ENCODE data around the gene EN2.
"Not testable (repeated sequence)": the region's sequence is repeated elsewhere in the genome, so short reads cannot be mapped to it uniquely, and the experiment has no call there.

EN2 gene

GRCh38 chr7:155425887-155426286, 32.0 kb upstream of the EN2 start:
- DNase-seq (ENCODE audit: low spot score), result no peak

GRCh38 chr7:155426543-155427410, 31.2 kb upstream of the EN2 start:
- no peak for DNase-seq (ENCODE audit: low spot score)

GRCh38 chr7:155427411-155428038, 30.4 kb upstream of the EN2 start:
- no peak for DNase-seq (ENCODE audit: low spot score)

GRCh38 chr7:155428171-155428834, 29.6 kb upstream of the EN2 start:
- no peak for DNase-seq (ENCODE audit: low spot score)

- no peak for DNase-seq (ENCODE audit: low spot score)
Measured at GRCh38 chr7:155429651-155430050, 28.3 kb upstream of the EN2 start.

- no peak for DNase-seq (ENCODE audit: low spot score)
Measured at GRCh38 chr7:155430606-155431005, 27.3 kb upstream of the EN2 start.

- no peak for DNase-seq (ENCODE audit: low spot score)
Measured at GRCh38 chr7:155431231-155431630, 26.7 kb upstream of the EN2 start.

GRCh38 chr7:155431711-155432110, 26.2 kb upstream of the EN2 start:
- no peak for DNase-seq (ENCODE audit: low spot score)

- no peak for DNase-seq (ENCODE audit: low spot score)
Measured at GRCh38 chr7:155435110-155435509, 22.8 kb upstream of the EN2 start.

- no peak for DNase-seq (ENCODE audit: low spot score)
Measured at GRCh38 chr7:155437836-155438235, 20.1 kb upstream of the EN2 start.

- no peak for DNase-seq (ENCODE audit: low spot score)
Measured at GRCh38 chr7:155438777-155439176, 19.2 kb upstream of the EN2 start.

- DNase-seq (ENCODE audit: low spot score), result no peak
Measured at GRCh38 chr7:155439311-155440017, 18.5 kb upstream of the EN2 start.

GRCh38 chr7:155440018-155440410, 17.9 kb upstream of the EN2 start:
- DNase-seq (ENCODE audit: low spot score), result no peak

- DNase-seq (ENCODE audit: low spot score), result no peak
Measured at GRCh38 chr7:155441856-155442255, 16.1 kb upstream of the EN2 start.

GRCh38 chr7:155444746-155445145, 13.2 kb upstream of the EN2 start:
- DNase-seq (ENCODE audit: low spot score), result no peak

GRCh38 chr7:155445606-155446005, 12.3 kb upstream of the EN2 start:
- not testable (repeated sequence) for DNase-seq (ENCODE audit: low spot score)

GRCh38 chr7:155447603-155448002, 10.3 kb upstream of the EN2 start:
- no peak for DNase-seq (ENCODE audit: low spot score)

GRCh38 chr7:155448632-155449007, 9.3 kb upstream of the EN2 start:
- peak; percentile 50 for DNase-seq (ENCODE audit: low spot score)

- DNase-seq (ENCODE audit: low spot score), result peak; percentile 63
Measured at GRCh38 chr7:155449008-155449868, 8.7 kb upstream of the EN2 start.

GRCh38 chr7:155449869-155450557, 7.9 kb upstream of the EN2 start:
- DNase-seq (ENCODE audit: low spot score), result peak; percentile 57

- DNase-seq (ENCODE audit: low spot score), result no peak
Measured at GRCh38 chr7:155450558-155450969, 7.4 kb upstream of the EN2 start.

All from cerebellar cortex (tissue), 1 donor.